Prostate gland (tissue), 2 donors: ENCODE measurements around the gene SRD5A1.

Experiments used
- CTCF ChIP-seq, 4 experiments: fragments of 200-600 bp in 2 of 4; fragments of 450-650 bp in 2 of 4; sonication (generic) in 2 of 4; IDR thresholded peaks; 1 replicate in 3 of 4; 2 replicates in 1 of 4; pipeline ENCODE4 v1.5.1; 2016 to 2019; ENCODE audit warnings: antibody characterized with exemption in 4 of 4, mild to moderate bottlenecking in 2 of 4, moderate library complexity in 2 of 4
- POLR2A ChIP-seq: fragments of 450-650 bp; IDR thresholded peaks from one replicate; pipeline ENCODE4 v1.6.1; 2016; ENCODE audit warnings: antibody characterized with exemption, mild to moderate bottlenecking

- TF ChIP-seq CTCF (IDR thresholded peaks at IDR 0.05) (no peak), POLR2A (no peak)
These were observed 10.0 kb upstream of the SRD5A1 start for GRCh38 chr5:6623228-6623627.
